Superior temporal gyrus (tissue), 1 donor: ENCODE results near the gene EHBP1L1.

Experiments
- DNase-seq: peaks from one replicate; pipeline ENCODE4 v3.0.0-alpha.2; 2016; ENCODE audit errors: extremely low spot score

Gene EHBP1L1

DNA sequence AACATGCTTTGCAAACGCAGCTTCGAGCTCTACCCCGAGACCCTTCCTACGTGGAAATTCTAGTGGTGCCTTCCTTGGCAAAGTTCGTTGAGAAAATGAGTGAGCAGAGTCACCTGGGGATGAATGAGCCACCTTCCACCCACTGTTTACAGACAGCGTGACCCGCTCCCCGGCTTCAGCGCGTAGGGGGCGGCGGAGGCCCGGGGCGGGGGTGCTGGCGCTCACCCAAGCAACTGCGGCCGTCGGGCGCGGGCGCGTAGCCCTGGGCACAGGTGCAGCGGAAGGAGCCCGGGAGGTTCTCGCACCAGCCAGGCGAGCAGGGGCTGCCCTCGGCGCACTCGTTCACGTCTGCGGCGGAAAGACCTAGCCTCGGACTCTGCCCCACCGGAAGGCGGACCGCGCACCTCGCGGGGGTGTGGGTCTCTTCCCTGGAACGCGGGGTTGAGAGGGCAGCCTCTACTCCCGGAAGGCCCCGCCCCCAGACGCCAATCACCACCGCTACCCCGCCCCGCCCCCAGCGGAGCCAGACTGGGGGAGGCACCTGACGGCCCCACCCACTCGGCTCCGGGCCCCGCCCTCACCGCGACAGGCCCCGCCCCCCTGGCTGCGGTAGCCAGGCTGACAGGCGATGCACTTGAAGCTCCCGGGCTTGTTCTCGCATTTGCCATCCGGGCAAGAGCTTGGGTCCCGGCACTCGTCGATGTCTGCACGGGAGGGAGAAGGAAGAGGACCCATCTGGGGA, 29.5 kb upstream of the EHBP1L1 start:
- no peak for DNase-seq

DNA sequence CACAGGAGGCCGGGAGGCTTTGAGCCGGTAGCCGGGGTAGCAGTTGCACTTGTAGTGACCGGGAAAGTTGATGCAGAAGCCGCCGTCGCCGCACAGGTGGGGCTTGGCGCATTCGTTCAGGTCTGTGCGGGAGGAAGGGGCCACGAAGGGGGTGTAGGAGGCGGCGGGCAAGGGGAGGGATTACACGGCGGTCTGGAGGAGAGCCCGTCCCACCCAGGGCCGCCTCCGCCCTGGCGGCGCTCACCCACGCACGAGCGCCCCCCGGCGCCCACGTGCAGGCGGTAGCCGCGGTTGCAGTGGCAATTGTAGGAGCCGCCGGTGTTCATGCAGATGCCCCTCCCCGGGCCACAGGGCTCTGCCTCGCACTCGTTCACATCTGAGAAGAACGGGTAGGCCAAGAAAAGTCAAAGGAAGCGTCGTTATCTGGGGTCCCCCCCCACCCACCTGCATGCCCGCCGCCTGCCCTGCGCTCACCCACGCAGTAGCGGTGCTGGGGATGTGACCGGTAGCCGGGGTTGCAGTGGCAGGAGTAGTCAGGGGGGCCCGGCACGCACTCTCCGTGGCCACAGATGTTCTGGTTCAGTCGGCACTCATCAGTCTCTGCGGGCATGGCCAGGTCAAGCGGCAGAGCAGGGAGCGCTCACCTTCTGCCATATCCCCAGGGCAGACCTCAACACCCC, 28.3 kb upstream of the EHBP1L1 start:
- DNase-seq = no peak

DNA sequence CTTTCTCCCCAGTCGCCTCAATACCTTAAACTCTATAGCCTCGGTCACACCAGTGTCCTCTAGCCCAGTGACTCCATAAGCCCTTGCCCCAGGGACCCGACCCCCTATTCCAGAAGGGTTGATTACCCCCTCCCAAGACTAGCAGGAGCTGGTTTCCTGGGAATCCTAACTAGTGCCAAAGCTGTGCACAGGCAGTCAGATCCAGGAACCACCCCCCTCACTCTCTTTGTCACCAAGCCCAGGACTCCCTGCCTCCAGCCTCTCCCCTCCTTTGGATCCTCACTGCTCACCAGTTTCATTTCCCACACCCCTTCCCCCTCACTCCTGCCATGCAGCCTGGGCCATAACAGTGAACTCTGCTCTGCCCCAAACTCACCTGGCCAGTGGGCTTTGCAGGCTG, 27.5 kb upstream of the EHBP1L1 start:
- DNase-seq = no peak

DNA sequence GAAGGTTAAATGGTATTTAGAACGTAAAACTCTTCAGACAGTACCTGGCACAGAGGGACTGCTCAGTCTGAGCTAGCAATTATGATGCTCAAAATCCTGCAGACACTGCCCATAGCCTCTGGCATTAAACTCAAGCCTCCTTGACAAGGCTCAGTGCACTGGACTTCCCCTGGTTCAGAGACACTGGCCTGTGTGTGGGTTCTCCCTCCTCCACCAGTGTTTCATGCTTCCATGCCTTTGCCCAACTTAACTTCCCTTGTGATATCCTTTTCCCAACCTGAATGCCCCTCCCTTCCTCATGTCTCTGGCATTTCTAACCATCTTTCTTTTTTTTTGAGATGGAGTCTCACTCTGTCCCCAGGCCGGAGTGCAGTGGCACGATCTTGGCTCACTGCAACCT, 26.8 kb upstream of the EHBP1L1 start:
- DNase-seq = no peak

DNA sequence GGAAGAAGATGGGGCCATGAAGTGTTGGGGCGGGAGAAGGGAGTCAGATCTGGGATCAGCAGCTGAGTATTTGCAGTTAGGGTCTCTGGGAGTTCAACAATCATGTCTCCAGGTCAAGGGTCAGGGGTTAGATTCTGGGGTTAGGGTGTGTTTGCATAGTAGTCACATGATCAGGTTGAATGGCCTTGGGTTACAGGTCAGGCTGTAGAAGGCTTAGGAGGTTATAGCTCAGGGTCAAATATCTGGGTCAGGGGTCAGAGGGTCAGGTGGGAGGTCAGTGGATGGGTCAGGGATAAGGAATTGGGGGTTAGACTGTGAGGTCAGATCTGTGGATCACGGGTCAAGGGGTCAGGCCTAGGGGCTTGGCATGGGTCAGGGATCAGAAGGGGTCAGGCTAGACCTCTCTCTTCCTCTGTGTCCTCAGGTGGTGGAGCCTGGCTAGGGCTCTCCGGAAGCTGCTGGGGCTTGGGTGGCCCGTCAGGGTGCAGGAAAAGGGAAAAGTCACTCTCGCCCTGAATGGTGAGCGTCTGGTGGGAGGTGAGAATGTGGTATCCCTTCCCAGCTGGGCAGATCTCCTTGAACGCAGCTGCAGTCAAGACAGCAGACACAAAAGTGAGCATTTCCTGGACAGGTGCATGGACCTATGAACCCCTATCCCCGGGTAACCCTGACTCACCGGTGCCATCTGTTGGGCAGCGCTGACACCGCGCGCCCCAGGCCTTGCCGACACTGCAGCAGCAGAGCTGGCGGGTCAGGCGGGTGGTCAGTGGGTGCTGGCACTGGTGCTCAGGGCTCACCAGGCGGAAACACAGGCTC, 24.1 kb upstream of the EHBP1L1 start:
- no peak for DNase-seq

DNA sequence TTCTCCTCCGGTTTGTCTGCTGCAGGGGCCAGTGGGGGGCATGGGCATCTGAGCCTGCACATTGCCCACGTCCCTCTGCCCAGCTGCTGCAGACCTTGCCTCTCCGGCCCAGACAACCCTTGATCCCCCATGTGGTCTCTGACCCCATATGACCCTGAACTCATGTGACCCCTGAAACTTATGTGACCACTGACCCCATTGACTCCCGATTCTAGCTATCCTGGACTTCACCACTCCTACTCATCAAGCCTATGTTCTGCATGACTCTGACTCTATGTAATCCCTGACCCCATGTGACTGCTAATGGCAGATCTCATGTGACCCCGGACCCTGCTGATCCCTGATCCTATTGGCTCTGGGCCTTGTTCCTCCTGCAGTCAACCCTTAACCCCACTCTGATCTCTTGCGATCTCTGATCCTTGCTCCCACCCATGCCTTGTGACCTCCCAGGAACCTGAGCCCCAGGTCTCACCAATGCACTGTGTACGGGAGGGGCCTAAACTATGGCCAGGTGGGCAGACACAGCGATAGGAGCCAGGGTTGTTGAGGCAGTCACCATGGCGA, 23.4 kb upstream of the EHBP1L1 start:
- no peak for DNase-seq

DNA sequence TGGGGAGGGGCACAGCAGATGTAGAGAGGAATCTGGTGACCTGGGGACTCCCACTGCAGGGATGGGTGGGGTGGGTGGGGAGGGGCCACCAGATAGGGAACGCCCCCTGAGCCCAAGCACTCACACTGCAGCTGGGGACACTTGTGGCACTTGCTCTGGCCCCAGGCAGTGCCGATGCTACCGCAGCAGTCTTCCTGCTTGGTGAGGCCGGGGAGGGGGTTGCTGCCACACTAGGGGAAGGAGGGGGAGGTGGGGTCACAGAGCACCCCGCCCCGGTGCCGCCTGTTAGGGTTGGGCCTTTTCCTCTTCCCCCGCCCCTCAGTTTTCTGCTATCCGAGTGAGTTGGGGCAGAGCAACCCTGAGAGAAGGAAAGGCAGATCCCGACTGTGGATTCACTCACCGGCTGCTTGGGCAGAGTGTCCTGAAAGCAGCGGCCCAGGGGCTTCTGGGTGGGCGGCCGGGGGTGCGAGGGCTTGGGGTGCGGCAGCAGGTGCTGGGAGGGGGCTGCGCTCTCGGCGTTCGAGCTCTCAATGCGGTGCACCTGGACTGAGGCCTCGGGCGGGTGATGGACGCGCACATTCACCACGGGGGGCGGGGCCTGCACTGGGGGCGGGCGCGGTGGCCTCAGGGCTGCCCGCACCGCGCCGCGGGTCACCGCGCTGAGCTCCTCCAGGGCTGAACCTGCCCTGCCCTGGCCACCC, 22.4 kb upstream of the EHBP1L1 start:
- no peak for DNase-seq

DNA sequence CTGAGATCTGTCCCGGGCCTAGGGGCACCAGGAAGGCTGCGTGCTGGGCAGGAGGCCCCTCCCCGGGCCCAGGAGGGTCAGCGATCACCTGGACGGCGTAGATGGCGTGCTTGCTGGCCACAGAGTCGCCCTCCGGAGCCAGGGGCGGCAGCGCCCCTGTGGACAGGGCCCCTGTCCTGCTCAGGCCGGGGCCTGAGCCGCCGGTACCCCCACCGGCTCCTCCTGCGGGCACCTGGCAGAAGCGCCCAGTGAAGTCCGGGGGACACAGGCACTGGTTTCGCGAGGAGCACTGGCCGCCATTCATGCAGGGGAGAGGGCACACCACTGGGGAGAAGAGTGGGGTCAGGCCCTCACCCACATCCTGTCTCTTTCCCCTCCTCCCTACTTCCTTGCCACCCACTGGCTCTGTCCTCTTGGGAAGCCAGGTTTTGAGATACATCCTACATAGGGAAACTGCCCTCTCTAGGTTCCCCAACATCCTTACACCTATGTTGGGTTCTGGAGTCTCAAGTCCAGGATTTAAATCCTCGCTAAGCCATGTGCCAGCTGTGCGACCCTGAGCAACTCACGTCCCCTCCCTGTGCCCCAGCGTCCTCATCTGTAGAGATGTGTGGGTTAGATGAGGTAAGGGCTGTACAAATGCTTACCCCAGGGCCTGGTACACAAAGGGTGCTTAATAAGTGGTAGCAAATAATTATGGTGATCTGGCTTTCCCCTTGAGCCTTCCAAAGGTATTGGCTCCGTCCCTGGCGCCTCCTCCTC, 21.6 kb upstream of the EHBP1L1 start:
- DNase-seq = no peak

DNA sequence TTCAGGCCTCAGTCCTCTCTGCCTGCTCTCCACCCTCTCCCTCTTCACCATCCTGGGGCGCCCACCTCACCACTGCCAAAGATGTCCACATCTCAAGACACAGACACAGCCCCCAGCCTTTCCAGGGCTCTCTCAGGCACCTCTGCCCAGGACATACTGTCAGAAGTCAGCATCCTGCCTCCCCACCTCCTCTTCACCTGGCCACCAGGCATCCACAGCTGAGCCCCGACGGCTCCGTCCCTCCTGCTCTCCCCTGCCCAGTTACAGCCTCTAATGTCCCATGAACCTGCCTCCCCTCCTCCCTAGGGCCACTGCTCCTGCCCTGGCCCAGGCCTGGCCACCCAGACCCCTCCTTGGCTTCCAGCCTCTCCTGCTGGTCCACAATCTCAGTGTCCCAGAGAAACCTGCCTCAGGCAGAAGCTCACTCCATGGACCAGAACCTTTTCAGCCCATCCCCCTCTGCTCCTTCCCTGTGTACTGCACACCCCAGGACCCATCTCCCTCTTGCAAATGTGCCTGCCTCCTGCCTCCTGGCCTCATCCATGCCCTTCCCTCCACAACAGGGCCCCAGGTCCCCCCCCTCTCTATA, 20.9 kb upstream of the EHBP1L1 start:
- DNase-seq = no peak

DNA sequence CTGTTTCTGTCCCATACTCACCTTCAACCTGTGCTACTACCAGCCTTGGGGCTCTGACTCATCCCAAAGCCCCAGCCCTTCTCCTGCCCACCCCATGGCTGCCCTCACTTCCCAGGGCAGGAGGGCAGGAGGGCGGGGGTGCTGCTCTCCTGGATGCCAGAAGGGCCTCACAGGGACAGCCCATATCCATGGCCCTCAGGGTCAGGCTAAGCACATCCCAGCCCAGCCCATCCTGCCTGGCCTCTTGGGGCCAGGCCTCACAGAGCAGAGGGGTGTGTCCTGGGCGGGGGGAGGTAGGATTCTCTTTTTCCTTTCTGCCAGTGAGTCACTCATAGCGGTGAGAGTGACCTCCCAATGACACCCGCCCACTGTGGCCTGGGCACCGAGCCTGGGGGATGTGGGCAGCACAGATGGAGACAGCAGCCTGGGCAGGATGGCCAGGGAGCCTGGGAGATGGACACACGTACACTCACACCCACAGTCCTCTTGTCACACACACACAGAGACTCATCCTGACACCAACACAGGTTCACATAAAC, 20.1 kb upstream of the EHBP1L1 start:
- DNase-seq = no peak

DNA sequence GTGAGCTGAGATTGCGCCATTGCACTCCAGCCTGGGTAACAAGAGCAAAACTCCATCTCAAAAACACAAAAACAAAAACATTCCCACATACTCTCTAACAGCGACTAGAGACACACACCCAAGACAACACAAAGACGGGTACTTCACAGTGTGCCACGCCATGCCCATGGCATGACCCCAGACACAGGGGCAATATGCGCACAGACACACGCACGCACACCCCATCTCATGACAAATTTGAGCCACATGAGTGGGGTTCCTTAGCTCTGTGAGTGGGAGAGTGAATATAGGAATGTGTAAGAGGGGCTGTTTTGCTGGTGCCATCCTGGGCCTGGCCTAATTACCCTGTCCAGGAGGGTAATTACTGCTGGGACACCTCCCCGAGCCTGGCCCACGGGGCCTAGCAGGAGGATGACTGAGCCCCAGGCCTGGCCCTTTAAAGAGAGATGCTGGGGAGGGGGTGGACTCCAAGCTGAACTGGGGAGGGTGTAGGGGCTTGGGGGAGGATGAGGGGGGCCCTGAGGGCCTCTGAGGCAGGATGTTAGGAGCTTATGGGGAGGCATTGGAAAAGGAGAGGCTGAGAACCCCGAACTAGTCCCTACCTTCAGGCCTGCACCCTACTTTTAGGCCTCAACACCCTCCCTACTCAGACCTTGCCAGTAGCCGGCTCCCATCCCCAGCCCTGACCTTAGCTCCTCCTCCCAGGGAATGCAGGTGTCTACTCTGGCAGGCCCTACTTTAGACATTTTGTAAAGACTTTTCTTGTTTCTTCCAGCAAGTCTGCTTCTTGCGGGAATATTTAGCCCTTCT, 19.2 kb upstream of the EHBP1L1 start:
- DNase-seq = no peak

DNA sequence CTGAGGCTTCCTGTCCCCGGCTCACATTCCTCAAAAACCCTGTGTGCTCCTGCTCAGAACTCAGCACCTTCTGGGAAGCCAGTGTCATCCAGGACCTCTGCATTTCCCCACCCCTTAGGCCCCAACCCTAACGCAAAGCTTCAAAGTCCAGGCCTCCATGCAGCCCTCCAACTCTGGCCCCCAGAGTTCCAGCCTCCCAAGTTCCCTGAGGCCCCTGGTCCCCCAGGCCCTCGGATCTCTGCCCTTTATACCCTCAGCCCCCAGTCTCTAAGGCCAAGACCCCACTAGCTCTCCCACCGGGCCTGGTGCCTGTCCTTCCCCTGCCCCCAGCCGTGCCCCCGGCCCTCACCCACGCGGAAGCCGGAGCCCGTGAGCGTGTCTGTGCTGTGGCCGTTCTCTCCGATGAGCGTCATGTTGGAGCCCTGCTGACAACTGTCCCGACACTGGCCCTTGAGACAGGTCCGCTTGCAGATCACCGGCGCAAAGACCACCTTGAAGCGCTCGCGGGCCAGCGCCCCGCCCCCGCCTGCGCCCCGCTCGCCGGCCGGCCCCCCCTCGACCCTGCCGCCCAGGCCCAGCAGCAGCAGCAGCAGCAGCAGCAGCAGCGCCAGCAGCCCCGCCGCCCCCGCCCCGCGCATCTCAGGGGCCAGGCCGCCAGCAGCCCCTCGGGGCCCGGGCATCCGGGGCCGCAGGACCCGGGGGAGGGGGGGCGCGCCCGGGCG, 18.4 kb upstream of the EHBP1L1 start:
- no peak for DNase-seq

DNA sequence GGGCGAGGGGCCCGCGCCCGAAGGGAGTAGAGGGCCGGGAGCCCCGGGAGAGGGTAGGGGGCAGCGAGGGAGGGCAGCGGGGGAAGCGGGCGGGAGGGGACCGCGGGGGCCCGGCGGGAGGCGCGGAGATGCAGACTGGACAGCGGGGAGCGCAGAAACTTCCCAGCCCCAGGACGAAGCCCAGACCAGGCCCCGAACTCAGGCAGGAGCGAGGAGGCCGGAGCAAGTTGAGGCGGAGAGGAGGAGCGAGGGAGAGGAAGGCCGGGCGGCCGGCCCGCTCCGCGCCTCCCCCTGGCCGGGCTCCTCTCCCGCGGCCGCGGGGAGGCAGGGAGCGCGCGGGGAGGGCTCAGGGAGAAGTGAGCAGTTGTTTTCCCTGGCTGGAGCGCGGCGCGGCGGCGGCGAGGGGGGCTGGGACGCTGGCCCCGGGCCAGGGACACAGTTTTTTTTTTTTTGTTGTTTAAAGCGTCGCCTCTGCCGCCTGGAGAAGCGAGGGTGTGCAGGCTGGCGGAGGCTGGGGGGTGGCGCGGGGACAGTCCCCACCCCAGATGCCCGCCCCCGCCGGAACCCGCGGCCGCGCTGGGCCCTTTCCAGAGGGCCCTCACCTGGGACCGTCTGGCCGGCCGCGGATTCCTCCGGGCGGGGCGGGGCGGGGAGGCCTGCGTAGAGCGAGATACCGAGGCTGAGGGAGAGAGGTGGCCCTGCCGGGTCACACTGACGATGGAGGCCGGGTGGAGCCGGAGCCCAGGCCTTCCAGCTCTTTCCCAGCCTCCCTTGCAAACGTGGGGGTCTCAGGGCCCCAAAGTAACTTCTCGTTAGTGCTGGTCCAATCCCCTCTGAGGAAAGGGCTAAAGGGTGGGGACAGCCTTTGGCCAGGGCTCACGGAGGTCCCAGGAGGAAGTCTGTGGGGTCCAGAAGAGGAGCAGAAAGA, 17.6 kb upstream of the EHBP1L1 start, which contains the start of gene LTBP3:
TSS of gene LTBP3 (minus strand) at position 358 of the 928 bp plus-strand sequence. CDS start 400 bp downstream, outside the sequence.
- DNase-seq = peak; percentile 84

DNA sequence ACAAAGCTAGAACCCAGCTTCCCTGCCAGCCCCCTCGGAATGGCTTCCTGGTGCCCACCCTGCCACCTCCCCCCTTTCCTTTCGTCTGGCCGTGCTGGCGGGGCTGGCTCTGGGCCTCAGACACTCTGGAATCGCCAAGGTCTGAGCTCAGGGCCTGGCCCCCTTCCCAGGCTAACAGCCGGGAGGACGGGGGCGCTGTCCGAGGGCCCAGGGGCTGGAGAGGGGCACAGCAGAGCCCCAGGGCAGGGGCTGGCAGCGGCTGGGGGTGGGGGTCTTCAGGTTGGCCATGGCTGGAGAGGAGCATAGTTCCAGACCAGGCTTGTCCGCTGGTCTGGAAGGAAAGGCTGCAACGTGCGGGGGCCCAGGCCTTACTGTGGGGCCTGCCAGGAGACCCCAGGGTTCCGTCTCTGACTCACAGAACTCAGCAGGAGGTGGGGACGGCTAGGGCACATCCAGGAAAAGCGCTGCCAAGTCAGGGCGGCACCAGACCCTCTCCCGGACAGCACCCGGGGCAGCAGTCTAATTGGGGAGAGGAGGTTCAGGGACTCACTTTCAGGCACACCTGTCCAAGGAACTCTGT, 16.8 kb upstream of the EHBP1L1 start:
- DNase-seq = peak; percentile 60

DNA sequence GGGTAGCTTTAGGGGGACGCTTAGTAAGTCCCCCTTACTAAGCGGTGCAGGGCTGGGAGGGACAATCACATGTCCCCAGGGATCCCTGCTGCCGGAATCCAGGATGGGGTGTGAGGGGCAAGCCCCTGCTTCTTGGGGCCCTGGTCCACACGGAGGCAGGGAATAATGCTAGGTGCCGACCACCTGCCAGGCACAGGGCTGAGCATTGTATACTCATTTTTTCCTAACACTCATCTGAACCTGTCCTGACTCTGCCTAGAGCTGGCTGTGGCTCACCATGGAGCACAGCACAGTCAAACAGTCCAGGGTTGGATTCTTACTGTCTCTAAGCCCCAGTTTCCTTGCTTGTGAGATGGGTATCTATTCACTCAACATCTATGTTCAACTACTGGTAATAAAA, 16.3 kb upstream of the EHBP1L1 start:
- DNase-seq = no peak

DNA sequence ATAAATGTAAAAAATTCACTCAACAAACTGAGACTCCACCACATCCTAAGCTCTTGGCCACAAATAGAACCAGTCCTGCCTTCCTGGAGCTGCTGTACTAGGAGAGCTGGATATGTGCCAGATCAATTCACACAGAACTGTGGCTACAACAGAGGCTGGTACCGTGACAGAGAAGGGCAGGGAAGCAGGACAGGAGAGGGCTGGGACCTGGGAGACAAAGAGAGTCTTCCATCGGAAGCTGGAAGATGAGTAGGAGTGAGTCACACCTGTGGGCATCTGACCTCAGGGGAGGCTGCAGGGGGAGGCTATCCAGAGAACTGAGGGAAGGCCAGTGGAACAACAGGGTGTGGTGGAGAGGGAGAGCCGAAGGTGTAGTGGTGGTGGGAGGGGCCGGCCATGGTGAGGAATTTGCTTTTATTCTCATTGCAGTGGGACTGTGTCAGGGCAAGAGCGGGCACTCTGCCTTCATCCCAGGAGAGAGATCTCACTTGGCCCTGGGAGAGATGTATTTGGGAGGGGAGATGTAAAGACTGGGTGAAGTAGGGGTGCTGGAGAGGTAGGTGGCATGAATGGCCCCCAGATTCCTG, 15.8 kb upstream of the EHBP1L1 start:
- DNase-seq = peak; percentile 68
